Measurements from ENCODE around the gene MTHFSD. TPM values are rescaled to one million over a fixed set of nuclear protein-coding genes. Genes with fewer than 3 reads are reported as not detected.
"Not testable (repeated sequence)": the region's sequence is repeated elsewhere in the genome, so short reads cannot be mapped to it uniquely, and the experiment has no call there.

MTHFSD gene
- polyA plus RNA-seq, 1 donor (not counting 4 experiments of a cell fraction or from before 2014, with no cell fraction given), result 14.7 TPM

DNA sequence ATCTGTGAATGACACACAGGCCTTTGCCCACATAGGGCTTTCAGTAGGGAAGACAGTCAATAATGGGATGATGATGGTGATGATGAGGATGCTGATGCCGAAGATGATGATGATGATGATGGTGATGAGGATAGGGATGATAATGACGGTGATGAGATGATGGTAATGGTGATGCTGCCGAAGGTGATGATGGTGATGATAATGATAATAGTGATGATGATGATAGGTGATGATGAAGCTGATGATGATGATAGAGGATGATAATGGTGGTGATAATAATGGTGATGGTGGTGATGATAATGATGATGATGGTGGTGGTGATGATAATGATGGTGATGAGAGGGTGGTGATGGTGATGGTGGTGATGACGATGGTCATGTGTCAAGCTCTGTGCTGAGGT, 36.2 kb upstream of the MTHFSD start:
- TF ChIP-seq, protein P1, sequence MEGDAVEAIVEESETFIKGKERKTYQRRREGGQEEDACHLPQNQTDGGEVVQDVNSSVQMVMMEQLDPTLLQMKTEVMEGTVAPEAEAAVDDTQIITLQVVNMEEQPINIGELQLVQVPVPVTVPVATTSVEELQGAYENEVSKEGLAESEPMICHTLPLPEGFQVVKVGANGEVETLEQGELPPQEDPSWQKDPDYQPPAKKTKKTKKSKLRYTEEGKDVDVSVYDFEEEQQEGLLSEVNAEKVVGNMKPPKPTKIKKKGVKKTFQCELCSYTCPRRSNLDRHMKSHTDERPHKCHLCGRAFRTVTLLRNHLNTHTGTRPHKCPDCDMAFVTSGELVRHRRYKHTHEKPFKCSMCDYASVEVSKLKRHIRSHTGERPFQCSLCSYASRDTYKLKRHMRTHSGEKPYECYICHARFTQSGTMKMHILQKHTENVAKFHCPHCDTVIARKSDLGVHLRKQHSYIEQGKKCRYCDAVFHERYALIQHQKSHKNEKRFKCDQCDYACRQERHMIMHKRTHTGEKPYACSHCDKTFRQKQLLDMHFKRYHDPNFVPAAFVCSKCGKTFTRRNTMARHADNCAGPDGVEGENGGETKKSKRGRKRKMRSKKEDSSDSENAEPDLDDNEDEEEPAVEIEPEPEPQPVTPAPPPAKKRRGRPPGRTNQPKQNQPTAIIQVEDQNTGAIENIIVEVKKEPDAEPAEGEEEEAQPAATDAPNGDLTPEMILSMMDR (optimal IDR thresholded peaks at IDR 0.05 in 1 of 3, IDR thresholded peaks at IDR 0.05 in 1 of 3, conservative IDR thresholded peaks at IDR 0.05 in 1 of 3; ENCODE audit: extremely low read depth in 1 of 3, insufficient read depth in 2 of 3, low read length in 3 of 3), result no peak
- TF ChIP-seq EZH2 (IDR thresholded peaks at IDR 0.05; ENCODE audit: low read length), result no peak
- H3K9ac ChIP-seq (ENCODE audit: control insufficient read depth, extremely low read depth, insufficient read depth, low read length), result no peak overlapping the region
- H2AFZ ChIP-seq (ENCODE audit: control insufficient read depth, low read length), result no peak overlapping the region
- H3K79me2 ChIP-seq (ENCODE audit: control insufficient read depth, insufficient read depth, low read length), result no peaks in the 10 kb centered on the region
- H3K36me3 ChIP-seq (ENCODE audit: control insufficient read depth in 2 of 2, extremely low read depth in 1 of 2, insufficient read depth in 2 of 2, low read length in 2 of 2), result no peaks in the 10 kb centered on the region
- H4K20me1 ChIP-seq (ENCODE audit: control insufficient read depth, extremely low read depth, insufficient read depth, low read length), result no peaks in the 10 kb centered on the region
- no peaks in the 10 kb centered on the region for H3K9me3 ChIP-seq (ENCODE audit: control insufficient read depth, low read depth, low read length)
- DNase-seq (ENCODE audit: low read depth, low spot score) (no peak), FAIRE-seq (no peak)
- no peaks in the 10 kb centered on the region for H3K4me1 ChIP-seq (ENCODE audit: control insufficient read depth, extremely low read depth, insufficient read depth, low read length)
- peaks cover 37% of the 10 kb centered on the region for H3K27me3 ChIP-seq (ENCODE audit: control insufficient read depth, extremely low read depth, insufficient read depth, low read length)
- H3K9me1 ChIP-seq (ENCODE audit: control insufficient read depth, extremely low read depth, insufficient read depth, low read length), result no peaks in the 10 kb centered on the region
- H3K4me3 ChIP-seq (ENCODE audit: control insufficient read depth in 2 of 3, extremely low read depth in 1 of 3, insufficient read depth in 2 of 3, low read depth in 1 of 3, low read length in 3 of 3), result no peak overlapping the region
- H3K4me2 ChIP-seq (ENCODE audit: control insufficient read depth, extremely low read depth, insufficient read depth, low read depth, low read length), result no peak overlapping the region
- dilution Hi-C loops (cut with MboI; ENCODE audit: extremely low pct_ligation_motif_present, low sequenced_read_pairs), result no loop called here
- H3K27ac ChIP-seq (ENCODE audit: control insufficient read depth, insufficient read depth, low read length), result no peak overlapping the region

DNA sequence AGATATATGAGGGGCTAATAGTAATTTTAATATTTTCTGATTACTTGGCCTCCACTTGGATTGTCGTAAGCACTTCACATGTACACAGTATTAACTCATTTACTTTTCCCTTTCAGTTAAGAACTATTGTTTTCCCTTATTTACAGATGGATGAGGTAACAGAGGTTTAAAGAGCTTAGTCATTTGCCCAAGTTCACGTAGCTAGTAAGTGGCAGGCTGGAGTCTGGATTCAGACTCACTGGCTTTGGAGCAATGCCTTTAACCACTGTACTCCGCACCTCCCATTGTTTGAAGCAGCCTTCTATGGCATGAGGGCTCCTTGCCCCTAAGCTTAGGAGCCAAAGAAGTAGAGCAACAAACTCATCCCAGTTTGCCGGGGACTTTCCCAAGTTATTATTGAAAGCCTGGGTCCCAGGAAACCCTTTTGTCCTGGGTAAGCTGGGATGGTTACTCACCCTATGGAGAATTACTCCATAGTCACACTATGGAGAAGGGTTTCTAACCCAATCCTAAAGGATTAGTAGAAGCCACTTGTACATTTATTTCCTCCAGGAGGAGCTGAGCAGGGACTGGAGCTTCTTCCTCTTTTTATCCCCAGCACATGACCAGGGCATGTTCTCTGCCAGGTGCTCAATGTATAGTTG, 35.6 kb upstream of the MTHFSD start:
- H3K4me3 ChIP-seq (ENCODE audit: control insufficient read depth in 2 of 3, extremely low read depth in 1 of 3, insufficient read depth in 2 of 3, low read depth in 1 of 3, low read length in 3 of 3), result no peak overlapping the region
- H3K27ac ChIP-seq (ENCODE audit: control insufficient read depth, insufficient read depth, low read length), result no peak overlapping the region
- H3K4me1 ChIP-seq (ENCODE audit: control insufficient read depth, extremely low read depth, insufficient read depth, low read length), result no peaks in the 10 kb centered on the region
- no peak for FAIRE-seq
- no peaks in the 10 kb centered on the region for H3K36me3 ChIP-seq (ENCODE audit: control insufficient read depth in 2 of 2, extremely low read depth in 1 of 2, insufficient read depth in 2 of 2, low read length in 2 of 2)
- no peak overlapping the region for H2AFZ ChIP-seq (ENCODE audit: control insufficient read depth, low read length)
- no peaks in the 10 kb centered on the region for H3K9me3 ChIP-seq (ENCODE audit: control insufficient read depth, low read depth, low read length)
- H3K4me2 ChIP-seq (ENCODE audit: control insufficient read depth, extremely low read depth, insufficient read depth, low read depth, low read length), result no peak overlapping the region
- no peaks in the 10 kb centered on the region for H3K9me1 ChIP-seq (ENCODE audit: control insufficient read depth, extremely low read depth, insufficient read depth, low read length)
- TF ChIP-seq, protein P1 (optimal IDR thresholded peaks at IDR 0.05 in 1 of 3, IDR thresholded peaks at IDR 0.05 in 1 of 3, conservative IDR thresholded peaks at IDR 0.05 in 1 of 3; ENCODE audit: extremely low read depth in 1 of 3, insufficient read depth in 2 of 3, low read length in 3 of 3), result no peak
- TF ChIP-seq EZH2 (IDR thresholded peaks at IDR 0.05; ENCODE audit: low read length), result no peak
- dilution Hi-C loops (cut with MboI; ENCODE audit: extremely low pct_ligation_motif_present, low sequenced_read_pairs), result no loop called here
- DNase-seq (ENCODE audit: low read depth, low spot score), result no peak
- H3K79me2 ChIP-seq (ENCODE audit: control insufficient read depth, insufficient read depth, low read length), result no peaks in the 10 kb centered on the region
- H3K9ac ChIP-seq (ENCODE audit: control insufficient read depth, extremely low read depth, insufficient read depth, low read length), result no peak overlapping the region
- peaks cover 31% of the 10 kb centered on the region for H3K27me3 ChIP-seq (ENCODE audit: control insufficient read depth, extremely low read depth, insufficient read depth, low read length)
- no peaks in the 10 kb centered on the region for H4K20me1 ChIP-seq (ENCODE audit: control insufficient read depth, extremely low read depth, insufficient read depth, low read length)

DNA sequence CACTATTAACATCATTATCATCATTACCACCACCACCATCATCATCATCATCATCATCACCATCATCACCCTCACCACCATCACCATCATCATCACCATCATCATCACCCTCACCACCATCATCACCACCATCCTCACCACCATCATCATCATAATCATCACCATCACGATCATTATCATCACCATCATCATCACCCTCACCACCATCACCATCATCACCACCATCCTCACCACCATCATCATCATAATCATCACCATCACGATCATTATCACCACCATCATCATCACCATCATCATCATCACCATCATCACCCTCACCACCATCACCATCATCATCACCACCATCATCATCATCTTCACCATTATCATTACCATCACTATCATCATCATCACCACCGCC, 32.9 kb upstream of the MTHFSD start:
- H3K9me3 ChIP-seq (ENCODE audit: control insufficient read depth, low read depth, low read length); FAIRE-seq; H3K4me2 ChIP-seq (ENCODE audit: control insufficient read depth, extremely low read depth, insufficient read depth, low read depth, low read length); H3K27ac ChIP-seq (ENCODE audit: control insufficient read depth, insufficient read depth, low read length); H4K20me1 ChIP-seq (ENCODE audit: control insufficient read depth, extremely low read depth, insufficient read depth, low read length); H3K9me1 ChIP-seq (ENCODE audit: control insufficient read depth, extremely low read depth, insufficient read depth, low read length); H3K9ac ChIP-seq (ENCODE audit: control insufficient read depth, extremely low read depth, insufficient read depth, low read length); H3K27me3 ChIP-seq (ENCODE audit: control insufficient read depth, extremely low read depth, insufficient read depth, low read length); H3K79me2 ChIP-seq (ENCODE audit: control insufficient read depth, insufficient read depth, low read length); H3K36me3 ChIP-seq (ENCODE audit: control insufficient read depth in 2 of 2, extremely low read depth in 1 of 2, insufficient read depth in 2 of 2, low read length in 2 of 2); H3K4me3 ChIP-seq (ENCODE audit: control insufficient read depth in 2 of 3, extremely low read depth in 1 of 3, insufficient read depth in 2 of 3, low read depth in 1 of 3, low read length in 3 of 3); DNase-seq (ENCODE audit: low read depth, low spot score); H3K4me1 ChIP-seq (ENCODE audit: control insufficient read depth, extremely low read depth, insufficient read depth, low read length); H2AFZ ChIP-seq (ENCODE audit: control insufficient read depth, low read length); dilution Hi-C loops (cut with MboI; ENCODE audit: extremely low pct_ligation_motif_present, low sequenced_read_pairs): not testable (repeated sequence)
